LNCAP (cell line): ENCODE results near the gene CREBRF.

Experiments used
- TF ChIP-seq, protein P1 (sequence below): fragments of 450-650 bp; IDR thresholded peaks from 2 replicates; pipeline ENCODE4 v1.5.1; 2017; ENCODE audit warnings: mild to moderate bottlenecking

Gene CREBRF

GRCh38 chr5:173094012-173094661, 38.0 kb downstream of the CREBRF start:
- TF ChIP-seq, protein P1, sequence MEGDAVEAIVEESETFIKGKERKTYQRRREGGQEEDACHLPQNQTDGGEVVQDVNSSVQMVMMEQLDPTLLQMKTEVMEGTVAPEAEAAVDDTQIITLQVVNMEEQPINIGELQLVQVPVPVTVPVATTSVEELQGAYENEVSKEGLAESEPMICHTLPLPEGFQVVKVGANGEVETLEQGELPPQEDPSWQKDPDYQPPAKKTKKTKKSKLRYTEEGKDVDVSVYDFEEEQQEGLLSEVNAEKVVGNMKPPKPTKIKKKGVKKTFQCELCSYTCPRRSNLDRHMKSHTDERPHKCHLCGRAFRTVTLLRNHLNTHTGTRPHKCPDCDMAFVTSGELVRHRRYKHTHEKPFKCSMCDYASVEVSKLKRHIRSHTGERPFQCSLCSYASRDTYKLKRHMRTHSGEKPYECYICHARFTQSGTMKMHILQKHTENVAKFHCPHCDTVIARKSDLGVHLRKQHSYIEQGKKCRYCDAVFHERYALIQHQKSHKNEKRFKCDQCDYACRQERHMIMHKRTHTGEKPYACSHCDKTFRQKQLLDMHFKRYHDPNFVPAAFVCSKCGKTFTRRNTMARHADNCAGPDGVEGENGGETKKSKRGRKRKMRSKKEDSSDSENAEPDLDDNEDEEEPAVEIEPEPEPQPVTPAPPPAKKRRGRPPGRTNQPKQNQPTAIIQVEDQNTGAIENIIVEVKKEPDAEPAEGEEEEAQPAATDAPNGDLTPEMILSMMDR, result no peak

DNA sequence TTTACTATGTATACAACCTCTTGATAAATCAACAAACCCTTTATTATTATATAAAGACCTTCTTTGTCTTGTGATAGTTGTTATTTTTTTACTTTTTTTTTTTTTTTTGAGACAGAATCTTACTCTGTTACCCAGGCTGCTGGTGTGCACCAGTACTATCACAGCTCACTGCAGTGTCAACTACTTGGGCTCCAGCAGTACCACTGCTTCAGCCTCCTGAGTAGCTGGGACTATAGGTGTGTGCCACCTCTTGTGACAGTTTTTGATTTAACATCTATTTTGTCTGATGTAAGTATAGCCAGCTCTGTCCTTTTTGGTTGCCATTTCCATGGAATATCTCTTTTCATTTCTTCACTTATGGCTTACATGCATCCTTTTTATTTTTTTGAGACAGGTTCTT, 42.6 kb downstream of the CREBRF start:
- TF ChIP-seq, protein P1, result no peak

GRCh38 chr5:173099461-173099860, 43.3 kb downstream of the CREBRF start:
- TF ChIP-seq, protein P1, result no peak

- TF ChIP-seq, protein P1, result no peak
These were observed 45.1 kb downstream of the CREBRF start for GRCh38 chr5:173101245-173101644.

- TF ChIP-seq, protein P1, result no peak
These were observed 47.3 kb downstream of the CREBRF start for GRCh38 chr5:173103411-173103810.

DNA sequence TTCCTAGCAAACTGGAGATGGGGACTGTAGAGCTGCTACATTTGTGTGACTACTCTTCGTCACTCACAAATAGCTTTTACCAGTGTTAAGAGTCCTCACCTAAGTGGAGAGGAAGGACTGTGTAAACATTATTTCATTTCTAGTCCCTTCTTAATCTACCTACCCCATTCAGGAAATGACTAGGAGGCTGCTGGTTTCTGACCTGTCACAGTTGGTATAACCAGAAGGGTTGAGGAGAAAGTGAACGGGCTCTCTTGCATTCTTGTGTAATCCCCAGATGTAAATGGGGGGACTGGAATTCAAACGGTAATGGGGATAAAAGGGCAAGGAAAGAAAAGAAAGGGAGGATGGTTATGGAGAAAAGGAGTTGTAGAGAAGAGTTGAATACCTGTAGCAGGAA, 52.8 kb downstream of the CREBRF start:
- TF ChIP-seq, protein P1, result no peak

DNA sequence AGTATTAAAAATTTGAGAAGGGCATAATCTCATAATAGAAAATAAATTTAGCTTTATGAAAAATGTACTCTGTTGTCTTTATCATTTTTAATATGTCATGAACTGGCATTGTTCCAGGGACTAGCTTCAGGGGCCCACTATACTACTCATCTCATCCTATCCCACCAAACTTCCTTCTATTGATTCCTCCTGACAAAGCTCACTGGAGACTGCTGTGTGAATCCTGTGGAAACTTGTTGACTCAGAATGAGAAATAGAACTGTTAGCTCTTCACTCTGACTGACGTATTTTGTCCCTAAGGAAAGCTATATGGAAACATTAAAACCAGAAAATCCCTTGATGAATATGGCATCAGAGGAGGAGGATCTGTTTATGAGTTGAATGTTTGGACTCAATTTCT, 58.4 kb downstream of the CREBRF start:
- TF ChIP-seq, protein P1, result no peak

- TF ChIP-seq, protein P1, result no peak
These were observed 63.6 kb downstream of the CREBRF start for GRCh38 chr5:173119719-173120118.
